HG03558 (cell line): Measurements from ENCODE around the gene JCAD.

ENCODE experiments used
- ATAC-seq: cut with Tn5 transposase; IDR thresholded peaks from one replicate; pipeline ENCODE4 v1.9.1; 2021; ENCODE audit warnings: moderate number of reproducible peaks; ENCODE audit not compliant: unreplicated experiment; ENCODE audit errors: extremely low read depth

The JCAD gene

GRCh38 chr10:30048768-30049517, 10.4 kb downstream of the JCAD start:
- ATAC-seq, result no peak

GRCh38 chr10:30047924-30048531, 11.4 kb downstream of the JCAD start:
- no peak for ATAC-seq

- ATAC-seq, result no peak
These were observed 12.0 kb downstream of the JCAD start for GRCh38 chr10:30047430-30047829.

- no peak for ATAC-seq
These were observed 12.9 kb downstream of the JCAD start for GRCh38 chr10:30046476-30046875.

- ATAC-seq, result no peak
These were observed 13.4 kb downstream of the JCAD start for GRCh38 chr10:30045961-30046360.

- ATAC-seq, result no peak
These were observed 15.7 kb downstream of the JCAD start for GRCh38 chr10:30043476-30044270.

GRCh38 chr10:30042820-30043219, 16.6 kb downstream of the JCAD start:
- no peak for ATAC-seq

GRCh38 chr10:30041196-30042105, 17.9 kb downstream of the JCAD start:
- no peak for ATAC-seq

- no peak for ATAC-seq
These were observed 18.8 kb downstream of the JCAD start for GRCh38 chr10:30040597-30040996.

GRCh38 chr10:30039988-30040387, 19.4 kb downstream of the JCAD start:
- ATAC-seq, result no peak

- ATAC-seq, result no peak
These were observed 19.8 kb downstream of the JCAD start for GRCh38 chr10:30039567-30039966.

GRCh38 chr10:30038781-30039536, 20.4 kb downstream of the JCAD start:
- ATAC-seq, result no peak

- ATAC-seq, result no peak
These were observed 21.6 kb downstream of the JCAD start for GRCh38 chr10:30037620-30038336.

GRCh38 chr10:30036811-30037210, 22.6 kb downstream of the JCAD start:
- ATAC-seq, result no peak

- ATAC-seq, result no peak
These were observed 23.0 kb downstream of the JCAD start for GRCh38 chr10:30036341-30036740.

GRCh38 chr10:30034433-30035137, 24.8 kb downstream of the JCAD start:
- ATAC-seq, result no peak

GRCh38 chr10:30032125-30032524, 27.3 kb downstream of the JCAD start:
- ATAC-seq, result no peak

GRCh38 chr10:30029872-30030256, 29.5 kb downstream of the JCAD start:
- no peak for ATAC-seq
